Ishikawa (cell line): ENCODE data around the gene ASTN1.

Experiments
- CEBPB ChIP-seq: IDR thresholded peaks from 2 replicates; pipeline ENCODE4 v1.6.1; 2012
- CREB1 ChIP-seq: IDR thresholded peaks from 2 replicates; pipeline ENCODE4 v1.6.1; 2012; ENCODE audit warnings: low read depth
- EGR1 ChIP-seq: IDR thresholded peaks from 2 replicates; pipeline ENCODE4 v1.6.1; 2012
- EP300 ChIP-seq: IDR thresholded peaks from 2 replicates; pipeline ENCODE4 v1.6.1; 2012; ENCODE audit warnings: borderline replicate concordance
- FOXM1 ChIP-seq: IDR thresholded peaks from 2 replicates; pipeline ENCODE4 v1.6.1; 2012; ENCODE audit warnings: low read depth, borderline replicate concordance
- MAX ChIP-seq: IDR thresholded peaks from 2 replicates; pipeline ENCODE4 v1.6.1; 2012
- NFIC ChIP-seq: IDR thresholded peaks from 2 replicates; pipeline ENCODE4 v1.6.1; 2012
- RAD21 ChIP-seq: IDR thresholded peaks from 2 replicates; pipeline ENCODE4 v1.6.1; 2012; ENCODE audit warnings: low read depth
- REST ChIP-seq: IDR thresholded peaks from 2 replicates; pipeline ENCODE4 v1.6.1; 2012; ENCODE audit warnings: low read depth, mild to moderate bottlenecking
- TAF1 ChIP-seq: IDR thresholded peaks from 2 replicates; pipeline ENCODE4 v1.6.1; 2012; ENCODE audit warnings: low read depth, mild to moderate bottlenecking
- TCF12 ChIP-seq: IDR thresholded peaks from 2 replicates; pipeline ENCODE4 v1.6.1; 2012; ENCODE audit warnings: low read depth
- TEAD4 ChIP-seq: IDR thresholded peaks from 2 replicates; pipeline ENCODE4 v1.6.1; 2012
- USF1 ChIP-seq: IDR thresholded peaks from 2 replicates; pipeline ENCODE4 v1.6.1; 2012
- YY1 ChIP-seq: IDR thresholded peaks from 2 replicates; pipeline ENCODE4 v1.6.1; 2012; ENCODE audit warnings: low read depth
- ZBTB7A ChIP-seq: IDR thresholded peaks from 2 replicates; pipeline ENCODE4 v1.6.1; 2012; ENCODE audit warnings: low read depth

The ASTN1 gene

GRCh38 chr1:177163844-177164379, 600 bp downstream of the ASTN1 start:
- TF ChIP-seq REST (no peak), CEBPB (no peak), TEAD4 (no peak), ZBTB7A (no peak), TAF1 (no peak), EGR1 (no peak), EP300 (no peak), NFIC (no peak), RAD21 (no peak), FOXM1 (no peak), USF1 (no peak), CREB1 (no peak)

- TF ChIP-seq TEAD4 (no peak), CEBPB (no peak), USF1 (no peak), ZBTB7A (no peak), CREB1 (no peak), EGR1 (no peak), MAX (no peak), FOXM1 (no peak), YY1 (no peak), TCF12 (no peak), RAD21 (no peak), EP300 (no peak), TAF1 (no peak), REST (no peak), NFIC (no peak)
Measured at GRCh38 chr1:177162243-177162642, 2.3 kb downstream of the ASTN1 start.

- TF ChIP-seq TEAD4, result no peak
- no peak for TF ChIP-seq ZBTB7A
- no peak for TF ChIP-seq USF1
- TF ChIP-seq RAD21, result no peak
- no peak for TF ChIP-seq REST
- TF ChIP-seq CREB1, result no peak
- TF ChIP-seq TCF12, result no peak
- no peak for TF ChIP-seq EP300
- TF ChIP-seq FOXM1, result no peak
- no peak for TF ChIP-seq NFIC
- TF ChIP-seq EGR1, result no peak
- TF ChIP-seq CEBPB, result no peak
- no peak for TF ChIP-seq MAX
- TF ChIP-seq TAF1, result no peak
- no peak for TF ChIP-seq YY1
Measured at GRCh38 chr1:177146499-177146898, 18.0 kb downstream of the ASTN1 start.
